Measurements from ENCODE around the gene MPZL3.

Gene MPZL3

GRCh38 chr11:118275176-118275575, 23.0 kb upstream of the MPZL3 start:
- no peak overlapping the region for H2AFZ ChIP-seq (ENCODE audit: low read depth)
- no peak overlapping the region for H3K4me2 ChIP-seq
- H4K20me1 ChIP-seq (ENCODE audit: insufficient read depth) = no peaks in the 10 kb centered on the region
- no peak overlapping the region for H3K4me3 ChIP-seq (IDR thresholded peaks at IDR 0.05; ENCODE audit: insufficient read depth, low read depth, low read length)
- no peak for TF ChIP-seq CTCF (conservative IDR thresholded peaks at IDR 0.05; ENCODE audit: low read depth, low read length)
- H3K79me2 ChIP-seq (ENCODE audit: insufficient read depth, low read depth) = no peaks in the 10 kb centered on the region
- H3K4me1 ChIP-seq (ENCODE audit: low read depth, poor library complexity, severe bottlenecking) = no peaks in the 10 kb centered on the region
- H3K27me3 ChIP-seq (ENCODE audit: insufficient read depth, low read depth) = no peaks in the 10 kb centered on the region
- H3K27ac ChIP-seq = no peak overlapping the region
- no peak overlapping the region for H3K9ac ChIP-seq
- H3K36me3 ChIP-seq (ENCODE audit: insufficient read depth) = no peaks in the 10 kb centered on the region

GRCh38 chr11:118274186-118274585, 22.0 kb upstream of the MPZL3 start:
- no peak overlapping the region for H2AFZ ChIP-seq (ENCODE audit: low read depth)
- no peaks in the 10 kb centered on the region for H4K20me1 ChIP-seq (ENCODE audit: insufficient read depth)
- H3K4me1 ChIP-seq (ENCODE audit: low read depth, poor library complexity, severe bottlenecking) = no peaks in the 10 kb centered on the region
- no peak overlapping the region for H3K4me2 ChIP-seq
- H3K27ac ChIP-seq = no peak overlapping the region
- H3K4me3 ChIP-seq (IDR thresholded peaks at IDR 0.05; ENCODE audit: insufficient read depth, low read depth, low read length) = no peak overlapping the region
- H3K9ac ChIP-seq = no peak overlapping the region
- no peaks in the 10 kb centered on the region for H3K36me3 ChIP-seq (ENCODE audit: insufficient read depth)
- no peaks in the 10 kb centered on the region for H3K79me2 ChIP-seq (ENCODE audit: insufficient read depth, low read depth)
- H3K27me3 ChIP-seq (ENCODE audit: insufficient read depth, low read depth) = no peaks in the 10 kb centered on the region
- TF ChIP-seq CTCF (conservative IDR thresholded peaks at IDR 0.05; ENCODE audit: low read depth, low read length) = no peak

- Histone ChIP-seq H3K4me2 (no peak overlapping the region), H2AFZ (ENCODE audit: low read depth) (no peak overlapping the region), H3K36me3 (ENCODE audit: insufficient read depth) (no peaks in the 10 kb centered on the region), H3K27me3 (ENCODE audit: insufficient read depth, low read depth) (no peaks in the 10 kb centered on the region), H3K4me3 (IDR thresholded peaks at IDR 0.05; ENCODE audit: insufficient read depth, low read depth, low read length) (no peak overlapping the region), H3K9ac (no peak overlapping the region), H3K4me1 (ENCODE audit: low read depth, poor library complexity, severe bottlenecking) (no peaks in the 10 kb centered on the region), H3K27ac (no peak overlapping the region), H4K20me1 (ENCODE audit: insufficient read depth) (no peaks in the 10 kb centered on the region), H3K79me2 (ENCODE audit: insufficient read depth, low read depth) (no peaks in the 10 kb centered on the region)
- TF ChIP-seq CTCF (conservative IDR thresholded peaks at IDR 0.05; ENCODE audit: low read depth, low read length) = no peak
Observed at GRCh38 chr11:118272001-118272400, 19.8 kb upstream of the MPZL3 start.

GRCh38 chr11:118267486-118267885, 15.3 kb upstream of the MPZL3 start:
- Histone ChIP-seq H3K27me3 (ENCODE audit: insufficient read depth, low read depth) (no peaks in the 10 kb centered on the region), H3K27ac (no peak overlapping the region), H3K36me3 (ENCODE audit: insufficient read depth) (no peaks in the 10 kb centered on the region), H3K4me3 (IDR thresholded peaks at IDR 0.05; ENCODE audit: insufficient read depth, low read depth, low read length) (no peak overlapping the region), H3K9ac (no peak overlapping the region), H3K4me2 (no peak overlapping the region), H4K20me1 (ENCODE audit: insufficient read depth) (no peaks in the 10 kb centered on the region), H2AFZ (ENCODE audit: low read depth) (no peak overlapping the region), H3K4me1 (ENCODE audit: low read depth, poor library complexity, severe bottlenecking) (no peaks in the 10 kb centered on the region), H3K79me2 (ENCODE audit: insufficient read depth, low read depth) (no peaks in the 10 kb centered on the region)
- TF ChIP-seq CTCF (conservative IDR thresholded peaks at IDR 0.05; ENCODE audit: low read depth, low read length) = no peak

- Histone ChIP-seq H3K4me1 (ENCODE audit: low read depth, poor library complexity, severe bottlenecking) (no peaks in the 10 kb centered on the region), H4K20me1 (ENCODE audit: insufficient read depth) (no peaks in the 10 kb centered on the region), H3K9ac (no peak overlapping the region), H2AFZ (ENCODE audit: low read depth) (no peak overlapping the region), H3K4me3 (IDR thresholded peaks at IDR 0.05; ENCODE audit: insufficient read depth, low read depth, low read length) (no peak overlapping the region), H3K4me2 (no peak overlapping the region), H3K27ac (no peak overlapping the region), H3K27me3 (ENCODE audit: insufficient read depth, low read depth) (no peaks in the 10 kb centered on the region), H3K36me3 (ENCODE audit: insufficient read depth) (no peaks in the 10 kb centered on the region), H3K79me2 (ENCODE audit: insufficient read depth, low read depth) (no peaks in the 10 kb centered on the region)
- TF ChIP-seq CTCF (conservative IDR thresholded peaks at IDR 0.05; ENCODE audit: low read depth, low read length) = no peak
Observed at GRCh38 chr11:118265954-118266353, 13.8 kb upstream of the MPZL3 start.

Measured in KMS-11 (cell line).